ENCODE measurements around the gene OR1Q1.

DNA sequence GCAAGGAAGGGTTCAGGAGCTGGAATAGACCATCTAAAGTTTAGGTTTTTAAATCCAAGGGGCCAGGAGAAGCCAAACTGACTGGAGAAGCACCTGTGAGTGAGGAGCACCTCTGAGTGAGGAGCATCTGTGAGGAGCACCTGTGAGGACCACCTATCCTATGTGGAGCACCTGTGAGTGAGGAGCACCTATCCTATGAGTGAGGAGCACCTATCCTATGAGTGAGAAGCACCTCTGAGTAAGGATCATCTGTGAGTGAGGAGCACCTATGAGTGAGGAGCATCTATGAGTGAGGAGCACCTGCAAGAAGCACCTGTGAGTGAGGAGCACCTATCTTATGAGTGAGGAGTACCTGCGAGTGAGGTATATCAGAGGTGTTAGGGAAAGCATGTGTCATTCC, 8.0 kb upstream of the OR1Q1 start:
- TF ChIP-seq, protein P1, sequence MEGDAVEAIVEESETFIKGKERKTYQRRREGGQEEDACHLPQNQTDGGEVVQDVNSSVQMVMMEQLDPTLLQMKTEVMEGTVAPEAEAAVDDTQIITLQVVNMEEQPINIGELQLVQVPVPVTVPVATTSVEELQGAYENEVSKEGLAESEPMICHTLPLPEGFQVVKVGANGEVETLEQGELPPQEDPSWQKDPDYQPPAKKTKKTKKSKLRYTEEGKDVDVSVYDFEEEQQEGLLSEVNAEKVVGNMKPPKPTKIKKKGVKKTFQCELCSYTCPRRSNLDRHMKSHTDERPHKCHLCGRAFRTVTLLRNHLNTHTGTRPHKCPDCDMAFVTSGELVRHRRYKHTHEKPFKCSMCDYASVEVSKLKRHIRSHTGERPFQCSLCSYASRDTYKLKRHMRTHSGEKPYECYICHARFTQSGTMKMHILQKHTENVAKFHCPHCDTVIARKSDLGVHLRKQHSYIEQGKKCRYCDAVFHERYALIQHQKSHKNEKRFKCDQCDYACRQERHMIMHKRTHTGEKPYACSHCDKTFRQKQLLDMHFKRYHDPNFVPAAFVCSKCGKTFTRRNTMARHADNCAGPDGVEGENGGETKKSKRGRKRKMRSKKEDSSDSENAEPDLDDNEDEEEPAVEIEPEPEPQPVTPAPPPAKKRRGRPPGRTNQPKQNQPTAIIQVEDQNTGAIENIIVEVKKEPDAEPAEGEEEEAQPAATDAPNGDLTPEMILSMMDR (IDR thresholded peaks at IDR 0.05), result no peak
- TF ChIP-seq POLR2A (IDR thresholded peaks at IDR 0.05), result no peak

All from adrenal gland (tissue), 5 donors.